HepG2 (cell line): ENCODE measurements around the gene BICRA. TPM values are rescaled to one million over a fixed set of nuclear protein-coding genes. Genes with fewer than 3 reads are reported as not detected.

Experiments
- ATAC-seq: fragments of 200-7000 bp; cut with Tn5 transposase; 3 replicates; pipeline ENCODE4 v1.9.1; 2020; ENCODE audit warnings: mild to moderate bottlenecking, moderate library complexity
- BruUV-seq: library from RNA; stranded (reverse); fragments of 400-500 nt; replicated peaks from 2 replicates; lab custom pipeline; 2021; lab: Mats Ljungman, UMichigan
- CTCF ChIA-PET: fragments of 300-600 bp; formaldehyde crosslinking; extraction: SDS; loops from one replicate; lab custom pipeline; 2021; ENCODE audit warnings: low total read pairs, inconsistent platforms, low intra/inter-chr PET ratio; lab: Yijun Ruan, JAX
- POLR2A ChIA-PET: fragments of 350-600 bp; sonication (Branson Sonifier 250); formaldehyde crosslinking; loops from one replicate; lab custom pipeline; 2020; ENCODE audit warnings: antibody characterized with exemption, inconsistent platforms; lab: Yijun Ruan, JAX
- DNase-seq: peaks from one replicate; pipeline ENCODE4 v3.0.0-alpha.2; 2015; ENCODE audit warnings: low spot score
- FAIRE-seq: peaks from 3 replicates; lab custom pipeline; 2011; peaks lifted over from hg19 to GRCh38; lab: Jason Lieb, UNC
- H2AFZ ChIP-seq: one replicate; pipeline ENCODE4 v1.6.1; 2011; ENCODE audit warnings: low read length, inconsistent platforms
- H3K27ac ChIP-seq: fragments of 300-600 bp; 3 replicates; pipeline ENCODE4 v1.8.0; 2011; ENCODE audit warnings: mixed run types, mild to moderate bottlenecking, mixed read lengths, low read length, inconsistent platforms; ENCODE audit not compliant: insufficient read depth; ENCODE audit errors: extremely low read length
- H3K27me3 ChIP-seq, 2 experiments: fragments of 200-600 bp in 1 of 2; 2 replicates in 1 of 2; 3 replicates in 1 of 2; pipeline versions ENCODE4 v1.6.0 to v1.8.0; 2011; ENCODE audit warnings: low read length in 2 of 2, mild to moderate bottlenecking in 2 of 2, moderate library complexity in 2 of 2, inconsistent platforms in 1 of 2; ENCODE audit not compliant: insufficient read depth in 2 of 2, control insufficient read depth in 1 of 2
- H3K36me3 ChIP-seq, 2 experiments: fragments of 200-600 bp in 1 of 2; replicated peaks in 1 of 2; 2 replicates in 1 of 2; 3 replicates in 1 of 2; pipeline versions ENCODE4 v1.5.1 to v1.8.0; 2011; ENCODE audit warnings: low read length in 2 of 2, inconsistent platforms in 1 of 2; ENCODE audit not compliant: insufficient read depth in 2 of 2, control insufficient read depth in 1 of 2
- H3K4me1 ChIP-seq: 2 replicates; pipeline ENCODE4 v1.5.1; 2012; ENCODE audit warnings: low read length, inconsistent platforms; ENCODE audit not compliant: insufficient read depth
- H3K4me2 ChIP-seq: 2 replicates; pipeline ENCODE4 v1.6.0; 2011; ENCODE audit warnings: low read depth, low read length, inconsistent platforms
- H3K4me3 ChIP-seq, 3 experiments: fragments of 200-600 bp in 1 of 3; sonication (generic), shearing (Covaris generic) in 1 of 3; replicated peaks in 1 of 3; 2 replicates each; pipeline ENCODE4 v1.5.1; 2011 to 2016; ENCODE audit warnings: low read length in 3 of 3, inconsistent platforms in 2 of 3, low read depth in 2 of 3, mild to moderate bottlenecking in 2 of 3, control low read depth in 1 of 3, mixed read lengths in 1 of 3; ENCODE audit not compliant: insufficient read depth in 1 of 3
- H3K79me2 ChIP-seq: one replicate; pipeline ENCODE4 v1.6.1; 2011; ENCODE audit warnings: low read length, inconsistent platforms; ENCODE audit not compliant: insufficient read depth
- H3K9ac ChIP-seq: 2 replicates; pipeline ENCODE4 v1.6.0; 2011; ENCODE audit warnings: mild to moderate bottlenecking, low read depth, low read length, inconsistent platforms; ENCODE audit not compliant: insufficient read depth
- H3K9me3 ChIP-seq: 2 replicates; pipeline ENCODE4 v1.5.1; 2012; ENCODE audit warnings: mild to moderate bottlenecking, low read length
- H4K20me1 ChIP-seq: 2 replicates; pipeline ENCODE4 v1.6.0; 2011; ENCODE audit warnings: inconsistent platforms, mild to moderate bottlenecking, low read length, moderate library complexity; ENCODE audit not compliant: insufficient read depth
- AKNA ChIP-seq: sonication (generic); formaldehyde crosslinking; IDR thresholded peaks from 2 replicates; pipeline ENCODE4 v1.4.0; 2020; ENCODE audit warnings: missing genetic modification reagents, borderline replicate concordance
- JUN ChIP-seq: sonication (generic); formaldehyde crosslinking; IDR thresholded peaks from 2 replicates; pipeline ENCODE4 v1.4.0; 2020; ENCODE audit warnings: mild to moderate bottlenecking, missing genetic modification reagents
- NFKBIZ ChIP-seq: IDR thresholded peaks from 2 replicates; pipeline ENCODE4 v1.6.1; 2018; ENCODE audit warnings: missing genetic modification reagents, missing compliant biosample characterization
- NFRKB ChIP-seq: fragments of 450-650 bp; IDR thresholded peaks from 2 replicates; pipeline ENCODE4 v1.6.1; 2017
- RFX1 ChIP-seq: fragments of 450-650 bp; IDR thresholded peaks from 2 replicates; pipeline ENCODE4 v1.6.1; 2017
- SP2 ChIP-seq: sonication (generic); formaldehyde crosslinking; IDR thresholded peaks from 2 replicates; pipeline ENCODE4 v1.5.1; 2020; ENCODE audit warnings: mild to moderate bottlenecking, missing genetic modification reagents
- ZNF143 ChIP-seq: sonication (generic); formaldehyde crosslinking; IDR thresholded peaks from 2 replicates; pipeline ENCODE4 v1.4.0; 2020; ENCODE audit warnings: missing genetic modification reagents
- WGBS: methylation state at CpG from one replicate; pipeline ENCODE4 v1.1.6; 2017; ENCODE audit warnings: low lambda C conversion rate; 5-methylcytosine and 5-hydroxymethylcytosine counted together
- in situ Hi-C: cut with HindIII; loops from 2 replicates; pipeline ENCODE4 v1.10.0; 2017; ENCODE audit warnings: low pct_unique_long_range_greater_than_20kb; ENCODE audit not compliant: extremely low pct_ligation_motif_present
- intact Hi-C: fragments of 100-400 bp; cut with micrococcal nuclease; formaldehyde crosslinking; loops from one replicate; pipeline ENCODE4 v1.10.0; 2022; ENCODE audit not compliant: unreplicated experiment
- polyA plus RNA-seq, 8 experiments: library from polyadenylated mRNA; depleted of rRNA in 3 of 8; stranded (reverse) in 7 of 8; unstranded in 1 of 8; fragments of >200 nt; fragmentation: Illumina TruSeq in 4 of 8; extraction: Trizol in 4 of 8; gene quantifications; 2 replicates each; pipeline versions ENCODE4 v1.2.1 to v1.2.3, GENCODE V29; 2011 to 2016; ENCODE audit warnings: low read depth in 4 of 8, missing spikeins in 1 of 8, mixed read lengths in 1 of 8; ENCODE audit not compliant: insufficient read depth in 1 of 8
- total RNA-seq, 5 experiments: library from RNA; depleted of rRNA; stranded (reverse); fragments of >200 nt; fragmentation: Illumina TruSeq; extraction: Trizol; gene quantifications; 2 replicates each; pipeline ENCODE4 v1.2.3, GENCODE V29; 2016; ENCODE audit warnings: low read depth in 1 of 5
- TF ChIP-seq, protein P1 (sequence below): sonication (generic); formaldehyde crosslinking; IDR thresholded peaks from 2 replicates; pipeline ENCODE4 v1.4.0; 2020; ENCODE audit warnings: missing genetic modification reagents

Gene BICRA
- total and polyA plus RNA-seq, 2 of the 13 experiments (the other 11 are each of a cell fraction or from before 2014, with no cell fraction given) = 0.55 to 0.71 TPM

GRCh38 chr19:47573071-47574026, 35.6 kb upstream of the BICRA start, which contains the start of gene ZNF541 (continued):
- TF ChIP-seq ZNF143 (CRISPR knock-in tag) = no peak

GRCh38 chr19:47580397-47580796, 28.5 kb upstream of the BICRA start:
- no peaks in the 10 kb centered on the region for H3K9me3 ChIP-seq
- no peaks in the 10 kb centered on the region for H3K36me3 ChIP-seq
- no peak overlapping the region for H3K9ac ChIP-seq
- H3K4me3 ChIP-seq = no peak overlapping the region
- ChIA-PET CTCF (no interaction called here), POLR2A (no interaction called here)
- no peak overlapping the region for H3K27ac ChIP-seq
- no peak for DNase-seq
- FAIRE-seq = no peak
- no peak overlapping the region for H2AFZ ChIP-seq
- intact Hi-C loops = no loop called here
- H4K20me1 ChIP-seq = no peaks in the 10 kb centered on the region
- H3K27me3 ChIP-seq = no peaks in the 10 kb centered on the region
- no peaks in the 10 kb centered on the region for H3K79me2 ChIP-seq
- no TSS peak for BruUV-seq
- no peak overlapping the region for H3K4me2 ChIP-seq
- WGBS = 34% methylated on average over 3 of the region's 3 CpGs
- H3K4me1 ChIP-seq = no peaks in the 10 kb centered on the region
- in situ Hi-C loops = no loop called here
- no peak for ATAC-seq
- TF ChIP-seq NFKBIZ (CRISPR knock-in tag) = no peak
- no peak for TF ChIP-seq SP2 (CRISPR knock-in tag)
- no peak for TF ChIP-seq RFX1
- TF ChIP-seq JUN = no peak
- no peak for TF ChIP-seq AKNA (CRISPR knock-in tag)
- no peak for TF ChIP-seq NFRKB
- TF ChIP-seq, protein P1, sequence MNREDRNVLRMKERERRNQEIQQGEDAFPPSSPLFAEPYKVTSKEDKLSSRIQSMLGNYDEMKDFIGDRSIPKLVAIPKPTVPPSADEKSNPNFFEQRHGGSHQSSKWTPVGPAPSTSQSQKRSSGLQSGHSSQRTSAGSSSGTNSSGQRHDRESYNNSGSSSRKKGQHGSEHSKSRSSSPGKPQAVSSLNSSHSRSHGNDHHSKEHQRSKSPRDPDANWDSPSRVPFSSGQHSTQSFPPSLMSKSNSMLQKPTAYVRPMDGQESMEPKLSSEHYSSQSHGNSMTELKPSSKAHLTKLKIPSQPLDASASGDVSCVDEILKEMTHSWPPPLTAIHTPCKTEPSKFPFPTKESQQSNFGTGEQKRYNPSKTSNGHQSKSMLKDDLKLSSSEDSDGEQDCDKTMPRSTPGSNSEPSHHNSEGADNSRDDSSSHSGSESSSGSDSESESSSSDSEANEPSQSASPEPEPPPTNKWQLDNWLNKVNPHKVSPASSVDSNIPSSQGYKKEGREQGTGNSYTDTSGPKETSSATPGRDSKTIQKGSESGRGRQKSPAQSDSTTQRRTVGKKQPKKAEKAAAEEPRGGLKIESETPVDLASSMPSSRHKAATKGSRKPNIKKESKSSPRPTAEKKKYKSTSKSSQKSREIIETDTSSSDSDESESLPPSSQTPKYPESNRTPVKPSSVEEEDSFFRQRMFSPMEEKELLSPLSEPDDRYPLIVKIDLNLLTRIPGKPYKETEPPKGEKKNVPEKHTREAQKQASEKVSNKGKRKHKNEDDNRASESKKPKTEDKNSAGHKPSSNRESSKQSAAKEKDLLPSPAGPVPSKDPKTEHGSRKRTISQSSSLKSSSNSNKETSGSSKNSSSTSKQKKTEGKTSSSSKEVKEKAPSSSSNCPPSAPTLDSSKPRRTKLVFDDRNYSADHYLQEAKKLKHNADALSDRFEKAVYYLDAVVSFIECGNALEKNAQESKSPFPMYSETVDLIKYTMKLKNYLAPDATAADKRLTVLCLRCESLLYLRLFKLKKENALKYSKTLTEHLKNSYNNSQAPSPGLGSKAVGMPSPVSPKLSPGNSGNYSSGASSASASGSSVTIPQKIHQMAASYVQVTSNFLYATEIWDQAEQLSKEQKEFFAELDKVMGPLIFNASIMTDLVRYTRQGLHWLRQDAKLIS (CRISPR knock-in tag) = no peak
